C4-2B (cell line): ENCODE measurements around the gene RPL32.
"Not testable (repeated sequence)": the region's sequence is repeated elsewhere in the genome, so short reads cannot be mapped to it uniquely, and the experiment has no call there.

Experiments used
- ZFX ChIP-seq: fragments of 450-650 bp; IDR thresholded peaks from 2 replicates; pipeline ENCODE4 v1.6.1; 2017
- TF ChIP-seq, protein P1 (sequence below): fragments of 450-650 bp; conservative IDR thresholded peaks from 2 replicates; pipeline ENCODE4 v1.5.1; 2017; ENCODE audit warnings: mild to moderate bottlenecking

DNA sequence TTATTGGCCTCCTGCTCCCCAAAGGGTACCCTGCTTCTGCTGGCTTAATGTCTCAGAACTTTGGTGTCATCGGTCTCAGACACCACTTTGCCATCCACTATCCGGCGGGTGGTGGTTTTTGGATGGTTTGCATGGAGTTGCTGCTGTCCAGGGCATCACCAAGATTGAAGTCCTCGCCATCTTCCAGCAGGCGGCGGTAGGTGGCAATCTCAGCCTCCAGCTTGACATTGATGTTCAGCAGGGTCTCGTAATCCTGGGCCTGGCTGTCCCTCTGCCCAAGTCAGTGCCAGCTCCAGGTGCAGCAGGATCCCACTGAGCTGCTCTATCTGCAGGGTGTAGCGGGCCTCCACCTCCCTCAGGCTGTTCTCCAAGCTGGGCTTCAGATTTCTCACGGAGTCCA, 54.0 kb downstream of the RPL32 start:
- TF ChIP-seq, protein P1, sequence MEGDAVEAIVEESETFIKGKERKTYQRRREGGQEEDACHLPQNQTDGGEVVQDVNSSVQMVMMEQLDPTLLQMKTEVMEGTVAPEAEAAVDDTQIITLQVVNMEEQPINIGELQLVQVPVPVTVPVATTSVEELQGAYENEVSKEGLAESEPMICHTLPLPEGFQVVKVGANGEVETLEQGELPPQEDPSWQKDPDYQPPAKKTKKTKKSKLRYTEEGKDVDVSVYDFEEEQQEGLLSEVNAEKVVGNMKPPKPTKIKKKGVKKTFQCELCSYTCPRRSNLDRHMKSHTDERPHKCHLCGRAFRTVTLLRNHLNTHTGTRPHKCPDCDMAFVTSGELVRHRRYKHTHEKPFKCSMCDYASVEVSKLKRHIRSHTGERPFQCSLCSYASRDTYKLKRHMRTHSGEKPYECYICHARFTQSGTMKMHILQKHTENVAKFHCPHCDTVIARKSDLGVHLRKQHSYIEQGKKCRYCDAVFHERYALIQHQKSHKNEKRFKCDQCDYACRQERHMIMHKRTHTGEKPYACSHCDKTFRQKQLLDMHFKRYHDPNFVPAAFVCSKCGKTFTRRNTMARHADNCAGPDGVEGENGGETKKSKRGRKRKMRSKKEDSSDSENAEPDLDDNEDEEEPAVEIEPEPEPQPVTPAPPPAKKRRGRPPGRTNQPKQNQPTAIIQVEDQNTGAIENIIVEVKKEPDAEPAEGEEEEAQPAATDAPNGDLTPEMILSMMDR = not testable (repeated sequence)
- TF ChIP-seq ZFX = not testable (repeated sequence)
